ENCODE results near the gene LSP1. TPM values are rescaled to one million over a fixed set of nuclear protein-coding genes. Genes with fewer than 3 reads are reported as not detected.

The LSP1 gene
- total RNA-seq, 3 donors from 2014 or later (not counting 1 experiment from before 2014, with no cell fraction given) = 487 to 595 (median 536) TPM

- Mint-ChIP-seq H3K27ac (no peak overlapping the region), H3K4me1 (peaks cover 11 to 32% of the 10 kb centered on the region in 2 donors), H3K36me3 (no peaks in the 10 kb centered on the region), H3K9me3 (no peaks in the 10 kb centered on the region), H3K27me3 (ENCODE audit: low read depth in 2 of 2) (peaks cover 0 to 24% of the 10 kb centered on the region in 2 donors), H3K4me3 (no peak overlapping the region)
- no peak overlapping the region for H3K4me3 ChIP-seq (ENCODE audit: low read length)
- H3K27me3 ChIP-seq (ENCODE audit: control insufficient read depth, insufficient read depth, low read length) = no peaks in the 10 kb centered on the region
- ATAC-seq (no peak), DNase-seq (no peak)
- 76% methylated on average over 28 of the region's 28 CpGs for WGBS (ENCODE audit: insufficient coverage)
- TF ChIP-seq, protein P1, sequence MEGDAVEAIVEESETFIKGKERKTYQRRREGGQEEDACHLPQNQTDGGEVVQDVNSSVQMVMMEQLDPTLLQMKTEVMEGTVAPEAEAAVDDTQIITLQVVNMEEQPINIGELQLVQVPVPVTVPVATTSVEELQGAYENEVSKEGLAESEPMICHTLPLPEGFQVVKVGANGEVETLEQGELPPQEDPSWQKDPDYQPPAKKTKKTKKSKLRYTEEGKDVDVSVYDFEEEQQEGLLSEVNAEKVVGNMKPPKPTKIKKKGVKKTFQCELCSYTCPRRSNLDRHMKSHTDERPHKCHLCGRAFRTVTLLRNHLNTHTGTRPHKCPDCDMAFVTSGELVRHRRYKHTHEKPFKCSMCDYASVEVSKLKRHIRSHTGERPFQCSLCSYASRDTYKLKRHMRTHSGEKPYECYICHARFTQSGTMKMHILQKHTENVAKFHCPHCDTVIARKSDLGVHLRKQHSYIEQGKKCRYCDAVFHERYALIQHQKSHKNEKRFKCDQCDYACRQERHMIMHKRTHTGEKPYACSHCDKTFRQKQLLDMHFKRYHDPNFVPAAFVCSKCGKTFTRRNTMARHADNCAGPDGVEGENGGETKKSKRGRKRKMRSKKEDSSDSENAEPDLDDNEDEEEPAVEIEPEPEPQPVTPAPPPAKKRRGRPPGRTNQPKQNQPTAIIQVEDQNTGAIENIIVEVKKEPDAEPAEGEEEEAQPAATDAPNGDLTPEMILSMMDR (IDR thresholded peaks at IDR 0.05) = no peak
- no peaks in the 10 kb centered on the region for H3K9me3 ChIP-seq (ENCODE audit: control insufficient read depth, insufficient read depth, low read length)
- no peaks in the 10 kb centered on the region for H3K36me3 ChIP-seq (ENCODE audit: control insufficient read depth, insufficient read depth, low read length)
- H3K27ac ChIP-seq (ENCODE audit: low read length) = no peak overlapping the region
- intact Hi-C loops (cut with micrococcal nuclease) = no loop called here
- H3K4me1 ChIP-seq (ENCODE audit: control insufficient read depth, insufficient read depth, low read length) = peaks cover 4% of the 10 kb centered on the region
These were observed 74.4 kb downstream of the LSP1 start for GRCh38 chr11:1927026-1927847.

- Mint-ChIP-seq H3K4me1 (peaks cover 6 to 27% of the 10 kb centered on the region in 2 donors), H3K27ac (no peak overlapping the region), H3K36me3 (no peaks in the 10 kb centered on the region), H3K9me3 (no peaks in the 10 kb centered on the region), H3K27me3 (ENCODE audit: low read depth in 2 of 2) (peaks cover 0 to 26% of the 10 kb centered on the region in 2 donors), H3K4me3 (no peak overlapping the region)
- Histone ChIP-seq H3K27me3 (ENCODE audit: control insufficient read depth, insufficient read depth, low read length) (no peaks in the 10 kb centered on the region), H3K9me3 (ENCODE audit: control insufficient read depth, insufficient read depth, low read length) (no peaks in the 10 kb centered on the region), H3K4me1 (ENCODE audit: control insufficient read depth, insufficient read depth, low read length) (peaks cover 4% of the 10 kb centered on the region), H3K27ac (ENCODE audit: low read length) (no peak overlapping the region), H3K36me3 (ENCODE audit: control insufficient read depth, insufficient read depth, low read length) (no peaks in the 10 kb centered on the region), H3K4me3 (ENCODE audit: low read length) (no peak overlapping the region)
- 74% methylated on average over 20 of the region's 20 CpGs for WGBS (ENCODE audit: insufficient coverage)
- intact Hi-C loops (cut with micrococcal nuclease) = no loop called here
- ATAC-seq (no peak), DNase-seq (no peak)
- TF ChIP-seq, protein P1 (IDR thresholded peaks at IDR 0.05) = no peak
These were observed 75.1 kb downstream of the LSP1 start for GRCh38 chr11:1927848-1928469.

DNA sequence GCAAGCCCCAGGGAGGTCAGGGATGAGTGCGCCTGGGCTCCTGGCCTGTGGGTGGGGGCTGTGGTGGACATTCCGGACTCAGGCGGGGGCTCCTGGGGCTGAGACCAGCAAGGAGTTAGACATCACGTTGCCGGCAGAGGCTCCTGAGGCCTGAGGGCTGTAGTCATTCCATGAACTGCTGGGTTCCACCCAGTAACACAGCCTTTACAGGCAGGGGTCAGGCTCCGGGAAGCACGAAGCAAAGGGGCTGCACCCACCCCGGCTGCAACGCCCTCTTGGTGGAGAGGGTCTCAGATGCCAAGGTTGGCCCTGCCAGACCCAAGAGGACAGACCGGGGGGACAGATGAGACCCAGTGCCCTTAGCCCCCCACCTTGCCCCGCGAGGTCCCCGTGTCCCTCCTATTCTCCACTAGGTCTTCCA, 75.6 kb downstream of the LSP1 start:
- intact Hi-C loops (cut with micrococcal nuclease) = no loop called here

More for the DNA sequence above, 75.6 kb downstream of the LSP1 start:
- Histone ChIP-seq H3K27ac (ENCODE audit: low read length) (no peak overlapping the region), H3K27me3 (ENCODE audit: control insufficient read depth, insufficient read depth, low read length) (no peaks in the 10 kb centered on the region), H3K4me1 (ENCODE audit: control insufficient read depth, insufficient read depth, low read length) (peaks cover 4% of the 10 kb centered on the region), H3K4me3 (ENCODE audit: low read length) (no peak overlapping the region), H3K36me3 (ENCODE audit: control insufficient read depth, insufficient read depth, low read length) (no peaks in the 10 kb centered on the region), H3K9me3 (ENCODE audit: control insufficient read depth, insufficient read depth, low read length) (no peaks in the 10 kb centered on the region)
- no peaks in the 10 kb centered on the region for H3K36me3 Mint-ChIP-seq
- H3K27ac Mint-ChIP-seq = no peak overlapping the region
- H3K27me3 Mint-ChIP-seq (ENCODE audit: low read depth in 2 of 2) = peaks cover 0 to 29% of the 10 kb centered on the region in 2 donors
- no peaks in the 10 kb centered on the region for H3K9me3 Mint-ChIP-seq
- H3K4me1 Mint-ChIP-seq = peaks cover 5 to 30% of the 10 kb centered on the region in 2 donors
- WGBS (ENCODE audit: insufficient coverage) = 95% methylated on average over 13 of the region's 13 CpGs
- DNase-seq (no peak), ATAC-seq (no peak)
- TF ChIP-seq, protein P1 (IDR thresholded peaks at IDR 0.05) = no peak
- no peak overlapping the region for H3K4me3 Mint-ChIP-seq
